Vagina (tissue), 2 donors: ENCODE measurements around the gene ZBTB20. TPM values are rescaled to one million over a fixed set of nuclear protein-coding genes. Genes with fewer than 3 reads are reported as not detected.

ENCODE experiments used
- DNase-seq, 2 donors: peaks; one replicate each; pipeline ENCODE4 v3.0.0-alpha.2; 2017; ENCODE audit errors: extremely low spot score in 2 of 2
- H3K27ac ChIP-seq: fragments of 200-600 bp; sonication (generic); one replicate; pipeline ENCODE4 v1.5.1; 2019
- H3K27me3 ChIP-seq: fragments of 200-600 bp; sonication (generic); one replicate; pipeline ENCODE4 v1.5.1; 2019
- H3K36me3 ChIP-seq, 2 donors: fragments of 200-600 bp; sonication (generic); one replicate each; pipeline ENCODE4 v1.5.1; 2017 to 2019
- H3K4me1 ChIP-seq: fragments of 200-600 bp; sonication (generic); one replicate; pipeline ENCODE4 v1.5.1; 2019
- H3K4me3 ChIP-seq, 2 donors: fragments of 200-600 bp; sonication (generic); 1 replicate in 1 of 2; 2 replicates in 1 of 2; pipeline ENCODE4 v1.5.1; 2016 to 2019
- H3K9me3 ChIP-seq: fragments of 200-600 bp; sonication (generic); one replicate; pipeline ENCODE4 v1.5.1; 2019
- CTCF ChIP-seq, 3 experiments: fragments of 450-650 bp in 2 of 3; fragments of 200-600 bp in 1 of 3; sonication (generic) in 1 of 3; IDR thresholded peaks; one replicate each; pipeline ENCODE4 v1.5.1; 2017 to 2019; ENCODE audit warnings: antibody characterized with exemption in 3 of 3, mild to moderate bottlenecking in 2 of 3, moderate library complexity in 2 of 3
- POLR2A ChIP-seq, 2 donors: fragments of 450-650 bp; IDR thresholded peaks; one replicate each; pipeline ENCODE4 v1.6.1; 2017; ENCODE audit warnings: antibody characterized with exemption in 2 of 2, mild to moderate bottlenecking in 2 of 2, moderate library complexity in 2 of 2
- POLR2AphosphoS5 ChIP-seq, 2 donors: sonication (generic); formaldehyde crosslinking; IDR thresholded peaks; one replicate each; pipeline ENCODE4 v1.9.0; 2017; ENCODE audit warnings: antibody characterized with exemption in 2 of 2, mild to moderate bottlenecking in 2 of 2, low read depth in 1 of 2; ENCODE audit not compliant: insufficient read depth in 1 of 2
- intact Hi-C: fragments of 100-400 bp; cut with DNase I; formaldehyde crosslinking; loops from one replicate; pipeline ENCODE4 v1.15.1; 2023
- total RNA-seq: library from RNA; depleted of rRNA; stranded (reverse); fragments of >200 nt; gene quantifications from one replicate; pipeline ENCODE4 v1.2.3, GENCODE V29; 2016

ZBTB20 gene
- total RNA-seq, 1 donor from 2014 or later = 64.8 TPM

- intact Hi-C loops = no loop called here
- Histone ChIP-seq H3K4me1 (no peaks in the 10 kb centered on the region), H3K9me3 (no peaks in the 10 kb centered on the region), H3K4me3 (no peak overlapping the region), H3K36me3 (no peaks in the 10 kb centered on the region), H3K27me3 (no peaks in the 10 kb centered on the region), H3K27ac (no peak overlapping the region)
- no peak for DNase-seq
- TF ChIP-seq POLR2A (IDR thresholded peaks at IDR 0.05) = no peak
- TF ChIP-seq CTCF (IDR thresholded peaks at IDR 0.05) = no peak
- no peak for TF ChIP-seq POLR2AphosphoS5 (IDR thresholded peaks at IDR 0.05; ENCODE audit: insufficient read depth in 1 of 2, low read depth in 1 of 2)
These were observed 475.2 kb downstream of the ZBTB20 start for GRCh38 chr3:114671741-114672510.

GRCh38 chr3:114669614-114670013 is 477.5 kb downstream of the ZBTB20 start:
- no peaks in the 10 kb centered on the region for H3K9me3 ChIP-seq
- intact Hi-C loops = no loop called here

GRCh38 chr3:114668099-114668498 is 479.0 kb downstream of the ZBTB20 start:
- intact Hi-C loops = no loop called here
- no peak for TF ChIP-seq POLR2A (IDR thresholded peaks at IDR 0.05)

More at GRCh38 chr3:114669614-114670013, 477.5 kb downstream of the ZBTB20 start:
- Histone ChIP-seq H3K4me1 (no peaks in the 10 kb centered on the region), H3K27ac (no peak overlapping the region), H3K4me3 (no peak overlapping the region), H3K36me3 (no peaks in the 10 kb centered on the region), H3K27me3 (no peaks in the 10 kb centered on the region)
- no peak for DNase-seq
- TF ChIP-seq POLR2AphosphoS5 (IDR thresholded peaks at IDR 0.05; ENCODE audit: insufficient read depth in 1 of 2, low read depth in 1 of 2) (no peak), CTCF (IDR thresholded peaks at IDR 0.05) (no peak), POLR2A (IDR thresholded peaks at IDR 0.05) (no peak)

GRCh38 chr3:114666623-114667022 is 480.5 kb downstream of the ZBTB20 start:
- intact Hi-C loops = no loop called here
- Histone ChIP-seq H3K4me3 (no peak overlapping the region), H3K27ac (no peak overlapping the region), H3K27me3 (no peaks in the 10 kb centered on the region), H3K4me1 (no peaks in the 10 kb centered on the region), H3K9me3 (no peaks in the 10 kb centered on the region), H3K36me3 (no peaks in the 10 kb centered on the region)
- DNase-seq = no peak
- TF ChIP-seq POLR2A (IDR thresholded peaks at IDR 0.05) = no peak
- no peak for TF ChIP-seq POLR2AphosphoS5 (IDR thresholded peaks at IDR 0.05; ENCODE audit: insufficient read depth in 1 of 2, low read depth in 1 of 2)
- TF ChIP-seq CTCF (IDR thresholded peaks at IDR 0.05) = no peak

More at GRCh38 chr3:114668099-114668498, 479.0 kb downstream of the ZBTB20 start:
- Histone ChIP-seq H3K4me3 (no peak overlapping the region), H3K4me1 (no peaks in the 10 kb centered on the region), H3K27me3 (no peaks in the 10 kb centered on the region), H3K9me3 (no peaks in the 10 kb centered on the region), H3K27ac (no peak overlapping the region), H3K36me3 (no peaks in the 10 kb centered on the region)
- DNase-seq = no peak

DNA sequence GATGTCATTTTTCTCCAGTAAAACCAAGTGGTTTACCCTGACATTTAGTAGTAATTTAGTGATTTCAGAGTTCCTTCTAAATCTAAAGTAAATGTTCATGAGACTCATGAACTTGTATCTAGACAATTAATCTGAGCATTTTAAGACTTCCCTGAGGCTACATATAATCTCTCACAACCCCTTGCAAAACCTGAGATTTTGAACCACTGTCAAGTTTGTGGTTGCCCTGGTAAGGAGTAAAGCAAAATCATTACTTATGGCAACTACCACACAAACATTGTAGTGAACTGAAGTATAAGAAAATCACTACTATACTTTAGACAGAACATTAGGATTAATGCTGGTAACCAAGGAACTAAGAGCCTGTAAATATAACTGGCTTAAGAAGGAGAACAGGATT is 483.1 kb downstream of the ZBTB20 start:
- TF ChIP-seq POLR2AphosphoS5 (IDR thresholded peaks at IDR 0.05; ENCODE audit: insufficient read depth in 1 of 2, low read depth in 1 of 2) = no peak
- Histone ChIP-seq H3K4me1 (peaks cover 22% of the 10 kb centered on the region), H3K27ac (no peak overlapping the region), H3K36me3 (no peaks in the 10 kb centered on the region), H3K27me3 (no peaks in the 10 kb centered on the region), H3K4me3 (no peak overlapping the region), H3K9me3 (no peaks in the 10 kb centered on the region)
- DNase-seq = no peak
- intact Hi-C loops = no loop called here

- DNase-seq = no peak
- H3K4me3 ChIP-seq = no peak overlapping the region
- H3K4me1 ChIP-seq = peaks cover 26% of the 10 kb centered on the region
- no peaks in the 10 kb centered on the region for H3K9me3 ChIP-seq
- H3K27ac ChIP-seq = peak overlapping the region; percentile 76
- TF ChIP-seq CTCF (IDR thresholded peaks at IDR 0.05) = no peak
- TF ChIP-seq POLR2AphosphoS5 (IDR thresholded peaks at IDR 0.05; ENCODE audit: insufficient read depth in 1 of 2, low read depth in 1 of 2) = no peak
- TF ChIP-seq POLR2A (IDR thresholded peaks at IDR 0.05) = no peak
- H3K27me3 ChIP-seq = no peaks in the 10 kb centered on the region
- intact Hi-C loops = no loop called here
- H3K36me3 ChIP-seq = no peaks in the 10 kb centered on the region
These were observed 486.3 kb downstream of the ZBTB20 start for GRCh38 chr3:114660808-114661207.
